Ectodermal cell (in vitro differentiated cells): Measurements from ENCODE around the gene ITPR2.

ENCODE experiments used
- H3K27ac ChIP-seq: 2 replicates; pipeline ENCODE4 v1.7.0; 2013; ENCODE audit warnings: mild to moderate bottlenecking, low read depth, low read length; ENCODE audit not compliant: insufficient read depth, poor library complexity, severe bottlenecking
- H3K27me3 ChIP-seq: 2 replicates; pipeline ENCODE4 v1.7.0; 2013; ENCODE audit warnings: mild to moderate bottlenecking, low read length; ENCODE audit not compliant: insufficient read depth, control insufficient read depth, poor library complexity, severe bottlenecking
- H3K36me3 ChIP-seq: one replicate; pipeline ENCODE4 v1.7.0; 2013; ENCODE audit warnings: low read length; ENCODE audit not compliant: control insufficient read depth, insufficient read depth
- H3K4me1 ChIP-seq: one replicate; pipeline ENCODE4 v1.7.0; 2013; ENCODE audit warnings: low read length; ENCODE audit not compliant: control insufficient read depth, insufficient read depth
- H3K4me3 ChIP-seq: 2 replicates; pipeline ENCODE4 v1.7.0; 2013; ENCODE audit warnings: low read depth, low read length, control low read depth; ENCODE audit not compliant: insufficient read depth
- H3K9me3 ChIP-seq: 2 replicates; pipeline ENCODE4 v1.7.0; 2013; ENCODE audit warnings: mild to moderate bottlenecking, low read length, moderate library complexity; ENCODE audit not compliant: control insufficient read depth
- WGBS, 2 experiments: methylation state at CpG; one replicate each; pipeline ENCODE4 v1.1.7; 2013; ENCODE audit warnings: missing lambda C conversion rate in 2 of 2; 5-methylcytosine and 5-hydroxymethylcytosine counted together

ITPR2 gene

DNA sequence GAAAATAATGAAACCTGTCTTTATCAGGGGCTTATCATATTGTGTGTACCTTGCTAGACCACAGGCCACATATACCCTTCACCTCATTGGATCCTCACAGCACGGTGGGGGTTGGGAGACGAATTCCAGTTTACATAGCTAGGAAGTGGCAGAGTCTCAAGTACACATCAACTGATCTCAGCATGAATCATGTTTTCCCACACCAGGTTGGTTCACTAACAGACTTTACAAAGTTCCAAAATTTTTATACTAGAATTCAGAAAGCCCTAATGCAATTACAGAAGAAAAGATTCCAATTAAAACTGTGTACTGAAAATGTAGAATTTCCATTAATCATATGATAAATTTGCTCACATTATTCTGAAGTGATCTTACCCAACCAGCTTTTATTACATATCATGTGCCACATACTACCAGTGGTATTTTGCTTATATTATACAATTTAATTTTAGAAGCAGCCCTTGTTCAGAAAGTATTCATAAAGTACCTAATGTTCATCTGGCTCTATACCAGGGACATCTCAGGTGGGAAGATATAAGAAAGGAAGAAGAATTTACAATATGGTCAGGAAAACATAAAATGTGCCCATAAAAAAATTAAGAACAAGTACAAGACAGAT, 196.2 kb downstream of the ITPR2 start:
- 88 to 91% methylated on average over 2 of the region's 2 CpGs for WGBS, 2 experiments
- H3K27ac ChIP-seq = no peak overlapping the region
- no peaks in the 10 kb centered on the region for H3K27me3 ChIP-seq
- no peaks in the 10 kb centered on the region for H3K9me3 ChIP-seq
- H3K4me3 ChIP-seq = no peak overlapping the region
- no peaks in the 10 kb centered on the region for H3K36me3 ChIP-seq
- H3K4me1 ChIP-seq = no peaks in the 10 kb centered on the region

DNA sequence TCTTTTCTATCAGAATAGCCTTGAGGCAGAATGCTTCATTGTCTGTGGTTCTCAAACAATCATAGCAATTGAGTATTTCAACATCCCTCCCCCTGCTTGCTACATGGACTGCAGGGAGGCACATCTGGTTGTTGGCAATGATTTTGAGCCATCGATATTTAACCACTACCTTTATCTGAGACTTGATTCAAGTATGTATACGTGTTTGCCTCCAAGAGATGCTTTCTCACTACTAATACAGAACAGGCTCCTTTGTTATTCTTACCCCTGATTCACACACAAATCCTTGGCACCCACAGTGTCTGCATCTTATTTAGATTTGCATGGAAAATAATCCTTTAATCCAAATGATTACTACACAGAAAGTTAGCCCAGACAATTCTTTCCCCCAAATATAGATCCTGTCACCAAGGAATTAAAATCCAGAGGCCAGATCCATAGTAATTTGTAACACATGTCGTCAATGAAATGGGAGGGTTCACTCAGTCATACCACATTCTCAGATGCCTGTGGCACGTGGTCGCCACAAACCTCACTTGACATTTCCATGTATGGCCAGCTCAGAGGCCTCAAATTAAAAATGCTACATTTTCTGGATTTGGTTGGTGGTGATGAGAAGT, 199.3 kb downstream of the ITPR2 start:
- no peaks in the 10 kb centered on the region for H3K9me3 ChIP-seq
- no peaks in the 10 kb centered on the region for H3K4me1 ChIP-seq
- H3K36me3 ChIP-seq = no peaks in the 10 kb centered on the region
- no peak overlapping the region for H3K27ac ChIP-seq
- no peak overlapping the region for H3K4me3 ChIP-seq
- WGBS, 2 experiments = 82 to 85% methylated on average over 5 of the region's 5 CpGs
- no peaks in the 10 kb centered on the region for H3K27me3 ChIP-seq

DNA sequence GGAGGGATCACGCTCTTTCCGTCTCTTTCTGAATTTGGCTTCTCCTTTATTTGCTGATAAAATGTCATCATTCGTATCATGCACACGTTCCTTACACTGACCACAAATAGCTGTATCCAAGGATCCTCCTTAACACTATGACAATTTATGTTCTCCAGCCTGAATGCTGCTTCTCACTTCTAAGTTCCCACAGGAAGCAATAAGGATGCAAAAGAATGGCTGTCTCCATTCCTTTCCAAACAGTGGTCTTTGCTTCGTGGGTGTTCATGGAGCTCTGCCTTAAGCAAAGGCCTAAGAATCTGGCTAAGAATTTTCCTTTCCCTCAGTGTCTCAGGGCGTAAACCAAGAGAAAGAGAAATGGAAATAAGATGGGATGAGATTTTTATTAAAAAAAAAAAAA, 200.2 kb downstream of the ITPR2 start:
- 87 to 92% methylated on average over 5 to 6 of the region's 6 CpGs for WGBS, 2 experiments
- Histone ChIP-seq H3K4me1 (no peaks in the 10 kb centered on the region), H3K36me3 (no peaks in the 10 kb centered on the region), H3K27me3 (no peaks in the 10 kb centered on the region), H3K27ac (no peak overlapping the region), H3K4me3 (no peak overlapping the region), H3K9me3 (no peaks in the 10 kb centered on the region)

DNA sequence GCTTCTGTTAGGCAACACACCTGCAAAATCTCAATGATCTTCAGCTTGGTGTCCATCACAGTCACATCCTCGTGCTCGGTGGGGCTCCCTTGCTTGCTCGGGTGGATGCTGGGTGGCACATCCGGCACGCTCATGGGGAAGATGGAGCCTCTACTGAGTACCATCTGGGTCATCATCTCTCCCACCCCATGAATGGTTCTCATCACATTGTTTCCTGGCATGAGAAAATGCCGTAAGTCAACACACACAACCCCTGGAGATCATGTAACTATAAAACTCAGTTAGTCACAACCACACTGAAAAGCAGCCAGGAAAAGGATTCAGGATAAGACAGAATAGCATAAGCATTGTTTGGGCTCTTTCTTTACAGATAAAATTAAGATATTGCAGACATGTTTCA, 201.1 kb downstream of the ITPR2 start:
- H3K27me3 ChIP-seq = no peaks in the 10 kb centered on the region
- WGBS, 2 experiments = 84 to 91% methylated on average over 6 of the region's 6 CpGs

DNA sequence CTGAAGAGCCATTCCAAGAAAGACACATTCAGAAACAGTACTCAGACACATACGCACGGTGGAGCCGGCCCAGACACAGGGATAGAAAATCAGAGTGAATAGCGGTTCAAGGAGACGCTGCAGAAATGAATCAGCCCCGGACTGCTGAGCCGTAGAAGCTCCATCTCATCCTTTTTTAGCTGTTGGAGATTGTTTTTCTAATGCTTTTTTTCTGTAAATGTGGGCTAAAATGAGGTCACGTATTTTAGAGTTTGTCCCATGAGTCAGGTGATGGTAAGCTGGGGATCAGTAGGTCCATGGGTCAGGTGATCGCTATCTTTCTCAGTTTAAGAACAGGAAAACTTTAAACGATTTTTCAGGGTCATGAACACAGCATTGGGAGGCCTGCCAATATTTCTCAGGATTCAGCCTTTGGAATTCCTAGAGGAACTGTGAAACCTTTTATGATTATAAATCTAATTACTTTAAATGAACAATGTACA, 202.4 kb downstream of the ITPR2 start:
- H3K27ac ChIP-seq = no peak overlapping the region
- H3K4me3 ChIP-seq = no peak overlapping the region
- H3K36me3 ChIP-seq = no peaks in the 10 kb centered on the region
- H3K9me3 ChIP-seq = no peaks in the 10 kb centered on the region
- H3K27me3 ChIP-seq = no peaks in the 10 kb centered on the region
- 95% methylated on average over 10 of the region's 10 CpGs for WGBS, 2 experiments
- no peaks in the 10 kb centered on the region for H3K4me1 ChIP-seq

More for the DNA sequence above, 201.1 kb downstream of the ITPR2 start:
- Histone ChIP-seq H3K27ac (no peak overlapping the region), H3K4me1 (no peaks in the 10 kb centered on the region), H3K9me3 (no peaks in the 10 kb centered on the region), H3K36me3 (no peaks in the 10 kb centered on the region), H3K4me3 (no peak overlapping the region)

DNA sequence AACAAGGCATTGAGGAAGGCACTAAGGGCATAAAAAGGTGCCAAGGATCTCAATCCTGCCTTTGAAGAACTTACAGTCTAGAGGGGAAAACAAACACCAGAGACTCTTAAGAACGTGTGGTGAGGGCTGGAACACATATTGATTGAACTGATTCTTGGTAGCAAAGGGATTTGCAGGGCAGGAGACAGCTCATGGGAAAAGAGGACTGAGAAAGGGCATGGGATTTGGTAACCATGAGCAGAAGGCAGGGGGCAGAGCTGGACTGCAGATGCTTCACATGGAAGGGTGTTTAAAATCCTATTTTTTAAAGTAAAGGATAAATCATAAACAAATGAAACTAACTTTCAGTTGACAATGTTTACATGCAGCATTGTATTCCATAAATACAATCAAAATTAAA, 203.1 kb downstream of the ITPR2 start:
- Histone ChIP-seq H3K4me3 (no peak overlapping the region), H3K27me3 (no peaks in the 10 kb centered on the region), H3K4me1 (no peaks in the 10 kb centered on the region), H3K9me3 (no peaks in the 10 kb centered on the region), H3K36me3 (no peaks in the 10 kb centered on the region), H3K27ac (no peak overlapping the region)
- 31 to 51% methylated on average over 1 of the region's 1 CpG for WGBS, 2 experiments

DNA sequence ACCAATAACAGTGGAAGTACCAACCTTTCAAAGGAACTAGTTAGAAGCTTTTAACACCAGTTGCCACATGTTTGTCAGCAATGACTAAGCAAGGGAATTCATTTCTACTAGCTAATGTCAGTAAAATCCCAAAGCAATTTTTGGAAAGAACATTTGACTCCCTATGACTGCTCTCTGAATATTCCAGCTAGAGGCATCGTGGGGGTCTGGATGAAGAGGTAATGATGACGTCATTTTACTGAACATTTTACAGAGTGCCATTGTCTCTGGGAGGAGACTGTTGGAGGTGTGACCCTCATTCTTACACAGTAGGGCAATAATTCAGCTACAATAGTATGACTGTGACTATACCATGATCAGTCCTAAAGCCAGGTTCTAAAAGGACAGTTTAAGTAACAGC, 204.8 kb downstream of the ITPR2 start:
- Histone ChIP-seq H3K27me3 (no peaks in the 10 kb centered on the region), H3K36me3 (no peaks in the 10 kb centered on the region), H3K27ac (no peak overlapping the region), H3K4me3 (no peak overlapping the region), H3K4me1 (no peaks in the 10 kb centered on the region), H3K9me3 (no peaks in the 10 kb centered on the region)
- 83 to 91% methylated on average over 2 of the region's 2 CpGs for WGBS, 2 experiments

DNA sequence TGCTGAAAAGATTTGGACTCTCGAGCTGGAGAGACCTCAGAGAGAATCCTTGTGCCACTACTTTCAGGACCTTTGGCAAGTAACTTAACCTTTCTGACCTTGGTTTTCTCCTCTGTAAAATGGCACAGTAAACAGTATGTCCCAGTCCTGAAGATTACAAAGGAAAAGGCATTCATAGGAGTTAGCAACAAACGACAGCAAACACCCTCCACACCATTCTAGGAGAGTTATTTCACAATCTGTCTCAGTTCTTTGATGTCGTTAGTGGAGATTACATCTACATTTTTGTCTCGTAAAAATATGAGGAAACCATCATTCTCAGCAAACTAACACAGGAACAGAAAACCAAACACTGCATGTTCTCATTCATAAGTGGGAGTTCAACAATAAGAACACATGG, 205.7 kb downstream of the ITPR2 start:
- Histone ChIP-seq H3K9me3 (no peaks in the 10 kb centered on the region), H3K4me3 (no peak overlapping the region), H3K4me1 (no peaks in the 10 kb centered on the region), H3K36me3 (no peaks in the 10 kb centered on the region), H3K27ac (no peak overlapping the region), H3K27me3 (no peaks in the 10 kb centered on the region)
- WGBS, 2 experiments = 87 to 89% methylated on average over 4 of the region's 4 CpGs

DNA sequence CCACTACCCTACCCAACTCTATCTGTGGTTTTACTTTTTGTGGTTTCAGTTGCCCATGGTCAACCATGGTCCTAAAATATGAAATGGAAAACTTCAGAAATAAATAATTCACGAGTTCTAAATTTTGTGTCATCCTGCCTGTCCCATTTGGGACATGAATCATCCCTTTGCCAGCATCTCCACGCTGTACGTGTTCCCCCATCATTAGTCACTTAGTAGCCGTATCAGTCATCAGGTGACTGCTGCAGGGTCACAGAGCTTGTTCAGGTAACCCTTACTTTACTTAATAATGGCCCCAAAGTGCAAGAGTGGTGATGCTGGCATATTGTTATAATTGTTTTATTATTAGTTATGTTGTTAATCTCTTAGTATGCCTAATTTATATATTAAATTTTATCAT, 209.9 kb downstream of the ITPR2 start:
- Histone ChIP-seq H3K9me3 (no peaks in the 10 kb centered on the region), H3K27ac (no peak overlapping the region), H3K27me3 (no peaks in the 10 kb centered on the region), H3K4me3 (no peak overlapping the region), H3K36me3 (no peaks in the 10 kb centered on the region), H3K4me1 (no peaks in the 10 kb centered on the region)
- 96% methylated on average over 4 of the region's 4 CpGs for WGBS, 2 experiments

DNA sequence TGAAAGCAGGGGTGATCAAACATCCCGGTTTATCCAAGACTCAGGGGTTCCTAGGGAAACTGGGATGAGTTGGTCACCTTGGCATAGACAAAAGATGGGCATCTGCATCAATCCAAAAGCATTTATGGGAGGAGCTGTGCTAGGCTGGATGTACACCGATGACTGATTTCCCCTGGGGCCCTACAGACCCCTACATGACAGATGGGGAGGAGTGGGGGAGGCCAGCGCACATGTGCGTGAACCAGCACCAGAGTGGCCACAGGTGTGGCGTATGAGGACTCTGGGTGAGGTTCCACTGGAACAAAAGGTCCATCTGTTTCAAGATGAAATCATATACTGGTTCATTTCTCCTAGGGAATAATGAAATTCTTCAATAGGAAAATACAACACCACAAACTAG, 210.4 kb downstream of the ITPR2 start:
- no peak overlapping the region for H3K27ac ChIP-seq
- 93 to 97% methylated on average over 5 of the region's 5 CpGs for WGBS, 2 experiments
- H3K4me1 ChIP-seq = no peaks in the 10 kb centered on the region
- H3K9me3 ChIP-seq = no peaks in the 10 kb centered on the region
- no peaks in the 10 kb centered on the region for H3K27me3 ChIP-seq
- no peaks in the 10 kb centered on the region for H3K36me3 ChIP-seq
- H3K4me3 ChIP-seq = no peak overlapping the region
